DND-41 (cell line): ENCODE measurements around the gene NCCRP1.

Source experiments
- ATAC-seq: fragments of 200-7000 bp; cut with Tn5 transposase; 3 replicates; pipeline ENCODE4 v1.9.1; 2021; ENCODE audit warnings: low read depth; ENCODE audit not compliant: insufficient read depth
- DNase-seq: peaks from one replicate; pipeline ENCODE4 v3.0.0-alpha.2; 2020
- H2AFZ ChIP-seq: 2 replicates; pipeline ENCODE4 v1.6.0; 2012; ENCODE audit warnings: low read depth, low read length
- H3K27ac ChIP-seq: 2 replicates; pipeline ENCODE4 v1.5.1; 2012; ENCODE audit warnings: low read length, inconsistent platforms
- H3K27me3 ChIP-seq: fragments of 200-600 bp; sonication (generic); 2 replicates; pipeline ENCODE4 v1.6.0; 2012; ENCODE audit warnings: low read length, mild to moderate bottlenecking, inconsistent platforms; ENCODE audit not compliant: insufficient read depth, poor library complexity
- H3K36me3 ChIP-seq: 2 replicates; pipeline ENCODE4 v1.5.1; 2012; ENCODE audit warnings: low read length, inconsistent platforms; ENCODE audit not compliant: insufficient read depth
- H3K4me1 ChIP-seq: 2 replicates; pipeline ENCODE4 v1.5.1; 2012; ENCODE audit warnings: mild to moderate bottlenecking, low read length; ENCODE audit not compliant: insufficient read depth
- H3K4me2 ChIP-seq: 2 replicates; pipeline ENCODE4 v1.6.0; 2012; ENCODE audit warnings: mild to moderate bottlenecking, moderate library complexity, low read length, inconsistent platforms; ENCODE audit not compliant: insufficient read depth
- H3K4me3 ChIP-seq, 2 experiments: fragments of 200-600 bp in 1 of 2; shearing (Covaris generic) in 1 of 2; 2 replicates each; pipeline ENCODE4 v1.5.1; 2012 to 2016; ENCODE audit warnings: inconsistent platforms in 2 of 2, low read length in 2 of 2, mild to moderate bottlenecking in 2 of 2, low read depth in 1 of 2, moderate library complexity in 1 of 2
- H3K79me2 ChIP-seq: 2 replicates; pipeline ENCODE4 v1.6.0; 2012; ENCODE audit warnings: low read length, inconsistent platforms; ENCODE audit not compliant: insufficient read depth
- H3K9ac ChIP-seq: 2 replicates; pipeline ENCODE4 v1.6.0; 2012; ENCODE audit warnings: low read depth, mild to moderate bottlenecking, inconsistent platforms, low read length, moderate library complexity
- H3K9me3 ChIP-seq: 2 replicates; pipeline ENCODE4 v1.5.1; 2012; ENCODE audit warnings: low read length, moderate library complexity, mild to moderate bottlenecking, inconsistent platforms; ENCODE audit not compliant: insufficient read depth, severe bottlenecking
- H4K20me1 ChIP-seq: 2 replicates; pipeline ENCODE4 v1.6.0; 2012; ENCODE audit warnings: low read length; ENCODE audit not compliant: insufficient read depth
- EZH2 ChIP-seq: IDR thresholded peaks from 3 replicates; pipeline ENCODE4 v1.6.1; 2012; ENCODE audit warnings: borderline replicate concordance, low read depth, mild to moderate bottlenecking, moderate library complexity, low read length, inconsistent platforms; ENCODE audit not compliant: severe bottlenecking
- TF ChIP-seq, protein P1 (sequence below): IDR thresholded peaks from 2 replicates; pipeline ENCODE4 v1.5.1; 2012; ENCODE audit warnings: borderline replicate concordance, low read length, moderate library complexity, mild to moderate bottlenecking; ENCODE audit not compliant: poor library complexity, severe bottlenecking; ENCODE audit errors: extremely low read depth

NCCRP1 gene

DNA sequence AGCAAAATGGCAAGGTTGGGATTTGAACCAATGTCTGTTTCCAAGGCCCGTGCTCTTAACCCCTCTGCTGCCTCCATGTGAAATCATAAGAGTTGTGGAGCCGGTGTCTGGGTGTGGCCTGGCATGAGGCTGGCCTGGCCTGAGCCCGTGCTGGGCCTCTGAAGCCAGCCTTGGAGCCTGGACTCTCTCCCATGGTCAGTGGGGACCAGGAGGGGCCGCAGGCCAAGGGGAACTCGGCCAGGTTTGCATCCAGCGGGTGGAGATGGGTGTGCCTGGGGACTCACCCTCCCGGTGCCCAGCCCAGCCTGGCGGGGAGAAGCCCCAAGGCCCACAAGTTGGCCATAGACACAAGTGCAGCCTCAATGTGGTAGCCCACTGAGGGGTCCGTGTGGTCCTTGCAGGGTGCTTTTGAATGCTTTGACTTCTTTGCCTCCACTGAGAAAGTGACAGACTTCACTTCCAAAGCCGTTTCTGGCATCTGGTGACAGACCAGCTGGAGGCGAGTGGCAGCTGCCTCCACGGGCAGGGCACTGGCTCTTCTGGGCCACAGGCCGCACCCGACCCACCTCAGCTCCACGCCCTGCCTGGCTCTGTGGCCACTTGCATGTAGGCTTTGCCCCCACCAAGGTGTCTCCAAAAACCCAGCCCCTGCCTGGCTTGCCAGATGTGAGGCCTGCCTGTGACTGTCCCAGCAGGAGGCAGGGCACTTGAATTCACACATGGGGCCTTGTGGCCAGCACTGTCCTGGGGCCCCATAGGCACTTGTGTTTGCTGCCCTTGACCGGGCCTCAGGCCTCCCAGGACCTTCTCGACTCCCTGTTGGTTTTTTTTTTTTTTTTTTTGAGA is 26.2 kb upstream of the NCCRP1 start:
- no peak overlapping the region for H3K4me3 ChIP-seq
- H3K36me3 ChIP-seq = peaks cover 62% of the 10 kb centered on the region
- no peak overlapping the region for H3K4me2 ChIP-seq
- no peak overlapping the region for H2AFZ ChIP-seq
- no peak for TF ChIP-seq EZH2
- TF ChIP-seq, protein P1, sequence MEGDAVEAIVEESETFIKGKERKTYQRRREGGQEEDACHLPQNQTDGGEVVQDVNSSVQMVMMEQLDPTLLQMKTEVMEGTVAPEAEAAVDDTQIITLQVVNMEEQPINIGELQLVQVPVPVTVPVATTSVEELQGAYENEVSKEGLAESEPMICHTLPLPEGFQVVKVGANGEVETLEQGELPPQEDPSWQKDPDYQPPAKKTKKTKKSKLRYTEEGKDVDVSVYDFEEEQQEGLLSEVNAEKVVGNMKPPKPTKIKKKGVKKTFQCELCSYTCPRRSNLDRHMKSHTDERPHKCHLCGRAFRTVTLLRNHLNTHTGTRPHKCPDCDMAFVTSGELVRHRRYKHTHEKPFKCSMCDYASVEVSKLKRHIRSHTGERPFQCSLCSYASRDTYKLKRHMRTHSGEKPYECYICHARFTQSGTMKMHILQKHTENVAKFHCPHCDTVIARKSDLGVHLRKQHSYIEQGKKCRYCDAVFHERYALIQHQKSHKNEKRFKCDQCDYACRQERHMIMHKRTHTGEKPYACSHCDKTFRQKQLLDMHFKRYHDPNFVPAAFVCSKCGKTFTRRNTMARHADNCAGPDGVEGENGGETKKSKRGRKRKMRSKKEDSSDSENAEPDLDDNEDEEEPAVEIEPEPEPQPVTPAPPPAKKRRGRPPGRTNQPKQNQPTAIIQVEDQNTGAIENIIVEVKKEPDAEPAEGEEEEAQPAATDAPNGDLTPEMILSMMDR = no peak
- no peaks in the 10 kb centered on the region for H3K4me1 ChIP-seq
- H3K9ac ChIP-seq = no peak overlapping the region
- ATAC-seq = no peak
- H3K79me2 ChIP-seq = peaks cover 8% of the 10 kb centered on the region
- H3K27me3 ChIP-seq = no peaks in the 10 kb centered on the region
- no peak overlapping the region for H3K27ac ChIP-seq
- H4K20me1 ChIP-seq = peaks cover 53% of the 10 kb centered on the region
- H3K9me3 ChIP-seq = no peaks in the 10 kb centered on the region
- no peak for DNase-seq

DNA sequence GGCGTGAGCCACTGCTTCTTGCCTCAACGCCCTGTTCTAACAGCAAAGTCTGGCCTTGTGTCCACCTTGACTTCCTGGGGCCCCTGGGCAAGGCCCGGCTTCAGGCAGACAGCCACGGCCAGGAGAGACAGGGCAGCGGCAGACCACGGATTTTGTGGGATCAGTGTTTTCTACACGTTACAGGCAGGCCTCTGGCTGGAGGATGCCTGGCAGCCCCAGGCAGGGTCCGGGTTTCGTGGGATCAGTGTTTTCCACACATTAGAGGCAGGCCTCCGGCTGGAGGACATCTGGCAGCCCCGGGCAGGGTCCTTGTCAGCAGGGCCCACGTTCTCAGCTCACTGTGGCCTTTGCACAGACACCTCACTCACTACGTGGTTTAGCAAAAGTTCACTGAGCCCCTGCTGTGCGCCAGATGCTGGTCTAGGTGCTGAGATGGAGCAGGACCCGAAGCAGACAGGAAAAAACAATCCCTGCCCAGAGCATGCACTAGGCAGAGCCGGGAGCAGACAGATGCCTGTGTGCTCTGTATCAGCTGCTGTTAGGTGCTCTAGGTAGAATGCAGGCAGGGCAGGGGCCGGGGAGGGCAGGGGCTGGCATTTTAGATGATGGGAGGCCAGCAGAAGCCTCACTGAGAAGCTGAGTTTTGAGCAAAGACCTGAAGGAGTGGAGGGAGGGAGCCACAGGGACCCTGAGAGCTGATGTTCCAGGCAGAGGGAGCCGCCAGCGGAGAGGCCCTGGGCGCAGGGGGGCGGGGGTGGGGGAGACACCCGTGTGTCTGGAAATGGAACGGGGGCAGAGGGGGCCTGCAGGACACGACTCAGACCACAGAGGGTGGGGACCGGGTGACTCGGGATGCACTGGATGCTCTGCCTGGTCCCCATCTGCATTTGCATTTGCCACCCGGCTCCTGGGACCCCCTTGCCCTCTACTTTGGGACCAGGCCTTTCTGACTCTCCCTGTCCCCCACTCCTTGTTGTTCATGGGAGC is 25.0 kb upstream of the NCCRP1 start:
- Histone ChIP-seq H3K36me3 (peaks cover 71% of the 10 kb centered on the region), H3K4me2 (no peak overlapping the region), H3K4me3 (no peak overlapping the region), H4K20me1 (peaks cover 44% of the 10 kb centered on the region), H3K27me3 (no peaks in the 10 kb centered on the region), H3K27ac (no peak overlapping the region), H3K9ac (no peak overlapping the region), H3K4me1 (no peaks in the 10 kb centered on the region), H3K79me2 (peaks cover 2% of the 10 kb centered on the region; the same call in 1 of the 2 replicates), H3K9me3 (no peaks in the 10 kb centered on the region), H2AFZ (no peak overlapping the region)
- ATAC-seq = no peak
- TF ChIP-seq EZH2 = no peak
- TF ChIP-seq, protein P1 = no peak
- DNase-seq = no peak

DNA sequence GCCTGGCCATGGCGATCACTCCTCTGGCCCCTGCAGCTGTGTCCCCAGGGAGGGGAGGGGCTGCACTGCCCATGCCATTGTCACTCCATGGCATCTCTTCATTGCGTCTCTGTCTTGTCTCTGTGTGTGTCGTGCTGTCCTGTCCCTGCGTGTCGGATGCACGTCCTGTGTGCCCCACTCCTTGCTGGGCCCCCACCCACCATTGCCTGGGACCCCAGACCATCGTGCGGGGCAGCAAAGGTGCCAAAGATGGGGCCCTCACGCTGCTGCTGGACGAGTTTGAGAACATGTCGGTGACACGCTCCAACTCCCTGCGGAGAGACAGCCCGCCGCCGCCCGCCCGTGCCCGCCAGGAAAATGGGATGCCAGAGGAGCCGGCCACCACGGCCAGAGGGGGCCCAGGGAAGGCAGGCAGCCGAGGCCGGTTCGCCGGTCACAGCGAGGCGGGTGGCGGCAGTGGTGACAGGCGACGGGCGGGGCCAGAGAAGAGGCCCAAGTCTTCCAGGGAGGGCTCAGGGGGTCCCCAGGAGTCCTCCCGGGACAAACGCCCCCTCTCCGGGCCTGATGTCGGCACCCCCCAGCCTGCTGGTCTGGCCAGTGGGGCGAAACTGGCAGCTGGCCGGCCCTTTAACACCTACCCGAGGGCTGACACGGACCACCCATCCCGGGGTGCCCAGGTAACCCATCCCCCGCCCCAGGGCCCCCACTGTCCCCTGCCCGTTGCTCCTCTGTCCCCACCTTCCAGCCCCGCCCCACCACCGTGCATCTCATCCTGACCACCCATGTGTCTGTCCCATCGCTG is 23.9 kb upstream of the NCCRP1 start:
- Histone ChIP-seq H2AFZ (no peak overlapping the region), H4K20me1 (peaks cover 35% of the 10 kb centered on the region), H3K36me3 (peaks cover 82% of the 10 kb centered on the region), H3K27me3 (no peaks in the 10 kb centered on the region), H3K27ac (no peak overlapping the region), H3K9ac (no peak overlapping the region), H3K4me1 (no peaks in the 10 kb centered on the region), H3K79me2 (no peaks in the 10 kb centered on the region), H3K4me2 (no peak overlapping the region), H3K4me3 (no peak overlapping the region), H3K9me3 (no peaks in the 10 kb centered on the region)
- ATAC-seq (no peak), DNase-seq (no peak)
- TF ChIP-seq, protein P1 = no peak
- TF ChIP-seq EZH2 = no peak
